Measurements from ENCODE around the gene EDRF1. TPM values are rescaled to one million over a fixed set of nuclear protein-coding genes. Genes with fewer than 3 reads are reported as not detected.

EDRF1 gene
- total RNA-seq, 1 donor from 2014 or later = 47.4 TPM

DNA sequence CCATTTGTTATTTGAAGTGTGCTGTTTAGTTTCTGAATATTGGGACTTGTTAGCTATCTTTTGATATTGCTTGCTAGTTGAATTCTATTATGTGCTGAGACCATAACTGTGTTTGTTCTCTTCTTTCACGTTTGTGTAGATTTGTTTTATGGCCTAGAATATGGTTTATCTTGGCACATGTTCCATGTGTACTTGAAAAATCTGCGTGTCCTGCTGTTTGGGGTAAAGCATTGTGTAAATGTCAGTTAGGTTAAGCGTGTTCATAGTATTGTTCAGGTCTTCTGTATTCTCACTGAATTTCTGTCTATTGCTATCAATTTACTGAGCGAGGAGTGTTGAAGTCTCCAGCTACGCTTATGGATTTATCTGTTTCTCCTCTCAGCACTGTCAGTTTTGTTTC is 36.7 kb downstream of the EDRF1 start:
- Mint-ChIP-seq H3K27ac (no peak overlapping the region), H3K36me3 (ENCODE audit: insufficient read depth) (peaks cover 39% of the 10 kb centered on the region), H3K27me3 (no peaks in the 10 kb centered on the region), H3K9me3 (ENCODE audit: low read depth) (no peaks in the 10 kb centered on the region), H3K4me3 (ENCODE audit: low read depth) (no peak overlapping the region), H3K4me1 (ENCODE audit: low read depth) (no peaks in the 10 kb centered on the region)
- no peak for DNase-seq (ENCODE audit: low spot score, unreplicated experiment)
- TF ChIP-seq, protein P1, sequence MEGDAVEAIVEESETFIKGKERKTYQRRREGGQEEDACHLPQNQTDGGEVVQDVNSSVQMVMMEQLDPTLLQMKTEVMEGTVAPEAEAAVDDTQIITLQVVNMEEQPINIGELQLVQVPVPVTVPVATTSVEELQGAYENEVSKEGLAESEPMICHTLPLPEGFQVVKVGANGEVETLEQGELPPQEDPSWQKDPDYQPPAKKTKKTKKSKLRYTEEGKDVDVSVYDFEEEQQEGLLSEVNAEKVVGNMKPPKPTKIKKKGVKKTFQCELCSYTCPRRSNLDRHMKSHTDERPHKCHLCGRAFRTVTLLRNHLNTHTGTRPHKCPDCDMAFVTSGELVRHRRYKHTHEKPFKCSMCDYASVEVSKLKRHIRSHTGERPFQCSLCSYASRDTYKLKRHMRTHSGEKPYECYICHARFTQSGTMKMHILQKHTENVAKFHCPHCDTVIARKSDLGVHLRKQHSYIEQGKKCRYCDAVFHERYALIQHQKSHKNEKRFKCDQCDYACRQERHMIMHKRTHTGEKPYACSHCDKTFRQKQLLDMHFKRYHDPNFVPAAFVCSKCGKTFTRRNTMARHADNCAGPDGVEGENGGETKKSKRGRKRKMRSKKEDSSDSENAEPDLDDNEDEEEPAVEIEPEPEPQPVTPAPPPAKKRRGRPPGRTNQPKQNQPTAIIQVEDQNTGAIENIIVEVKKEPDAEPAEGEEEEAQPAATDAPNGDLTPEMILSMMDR (IDR thresholded peaks at IDR 0.05; ENCODE audit: unreplicated experiment) = no peak

DNA sequence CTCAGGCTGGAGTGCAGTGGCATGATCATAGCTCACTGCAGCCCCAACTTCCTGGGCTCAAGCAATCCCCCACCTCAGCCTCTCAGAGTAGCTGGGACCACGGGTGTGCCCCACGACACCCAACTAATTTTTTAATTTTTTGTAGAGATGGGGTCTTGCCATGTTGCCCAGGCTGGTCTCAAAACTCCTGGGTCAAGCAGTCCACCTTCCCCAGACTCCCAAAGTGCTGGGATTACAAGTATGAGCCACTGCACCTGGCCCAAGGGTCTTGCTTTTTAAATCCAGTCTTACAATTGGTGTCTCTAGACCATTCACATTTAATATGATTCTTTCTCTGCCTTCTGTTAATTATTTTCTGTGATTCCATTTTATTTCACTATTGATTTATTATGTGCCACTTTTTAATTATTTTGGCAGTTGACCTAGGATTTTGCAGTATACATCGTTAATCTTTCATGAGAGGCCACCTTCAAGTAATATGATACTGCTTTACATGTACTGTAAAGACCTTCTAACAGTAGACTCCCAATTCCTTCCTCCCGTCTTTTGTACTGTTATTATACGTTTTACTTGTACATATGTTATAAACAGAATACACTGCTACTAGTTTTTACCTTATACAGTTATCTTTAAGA is 37.5 kb downstream of the EDRF1 start:
- Mint-ChIP-seq H3K9me3 (ENCODE audit: low read depth) (no peaks in the 10 kb centered on the region), H3K4me3 (ENCODE audit: low read depth) (no peak overlapping the region), H3K27ac (no peak overlapping the region), H3K27me3 (no peaks in the 10 kb centered on the region), H3K36me3 (ENCODE audit: insufficient read depth) (peaks cover 36% of the 10 kb centered on the region), H3K4me1 (ENCODE audit: low read depth) (peaks cover 2% of the 10 kb centered on the region)
- TF ChIP-seq, protein P1 (IDR thresholded peaks at IDR 0.05; ENCODE audit: unreplicated experiment) = no peak
- no peak for DNase-seq (ENCODE audit: low spot score, unreplicated experiment)

DNA sequence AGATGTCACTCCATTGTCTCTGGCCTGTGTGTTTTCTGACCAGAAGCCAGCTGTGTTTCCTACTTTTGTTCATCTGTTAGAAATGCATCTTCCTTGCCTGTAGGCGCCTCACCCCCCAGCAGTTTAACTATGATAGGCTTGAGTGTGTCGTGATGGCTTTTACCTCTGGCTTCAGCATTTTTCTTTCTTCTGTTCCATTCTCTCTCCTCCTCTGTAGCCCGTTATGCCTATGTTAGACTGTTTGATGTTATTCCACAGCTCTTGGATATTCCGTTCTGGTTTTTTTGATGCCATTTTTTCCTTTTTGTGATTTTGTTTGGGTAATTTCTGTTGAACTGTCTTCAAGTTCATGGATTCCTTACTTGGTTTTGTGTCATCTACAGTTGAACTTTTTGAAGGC is 38.2 kb downstream of the EDRF1 start:
- TF ChIP-seq, protein P1 (IDR thresholded peaks at IDR 0.05; ENCODE audit: unreplicated experiment) = no peak
- Mint-ChIP-seq H3K36me3 (ENCODE audit: insufficient read depth) (peaks cover 35% of the 10 kb centered on the region), H3K9me3 (ENCODE audit: low read depth) (no peaks in the 10 kb centered on the region), H3K4me3 (ENCODE audit: low read depth) (no peak overlapping the region), H3K27me3 (no peaks in the 10 kb centered on the region), H3K27ac (no peak overlapping the region), H3K4me1 (ENCODE audit: low read depth) (peaks cover 2% of the 10 kb centered on the region)
- DNase-seq (ENCODE audit: low spot score, unreplicated experiment) = no peak

DNA sequence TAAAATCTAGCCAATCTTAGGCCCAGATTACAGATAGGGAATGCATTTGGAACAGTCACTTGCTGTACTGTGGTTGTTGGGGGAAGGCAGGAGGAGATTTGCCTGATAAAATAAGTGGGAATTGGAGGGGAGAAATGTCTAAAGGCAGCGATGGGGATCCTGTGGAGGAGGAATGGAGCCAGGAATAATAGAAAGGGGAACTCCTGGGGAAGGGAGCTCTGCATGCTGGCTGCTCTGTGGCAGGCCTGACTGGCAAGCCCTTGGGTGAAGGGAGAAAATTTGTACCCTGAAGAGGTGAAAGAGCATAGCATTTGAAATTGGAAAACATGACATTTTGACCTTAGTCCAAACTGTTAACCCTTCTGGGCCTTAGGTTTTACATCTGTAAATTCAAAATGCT is 42.5 kb downstream of the EDRF1 start:
- H3K27me3 Mint-ChIP-seq = no peaks in the 10 kb centered on the region

DNA sequence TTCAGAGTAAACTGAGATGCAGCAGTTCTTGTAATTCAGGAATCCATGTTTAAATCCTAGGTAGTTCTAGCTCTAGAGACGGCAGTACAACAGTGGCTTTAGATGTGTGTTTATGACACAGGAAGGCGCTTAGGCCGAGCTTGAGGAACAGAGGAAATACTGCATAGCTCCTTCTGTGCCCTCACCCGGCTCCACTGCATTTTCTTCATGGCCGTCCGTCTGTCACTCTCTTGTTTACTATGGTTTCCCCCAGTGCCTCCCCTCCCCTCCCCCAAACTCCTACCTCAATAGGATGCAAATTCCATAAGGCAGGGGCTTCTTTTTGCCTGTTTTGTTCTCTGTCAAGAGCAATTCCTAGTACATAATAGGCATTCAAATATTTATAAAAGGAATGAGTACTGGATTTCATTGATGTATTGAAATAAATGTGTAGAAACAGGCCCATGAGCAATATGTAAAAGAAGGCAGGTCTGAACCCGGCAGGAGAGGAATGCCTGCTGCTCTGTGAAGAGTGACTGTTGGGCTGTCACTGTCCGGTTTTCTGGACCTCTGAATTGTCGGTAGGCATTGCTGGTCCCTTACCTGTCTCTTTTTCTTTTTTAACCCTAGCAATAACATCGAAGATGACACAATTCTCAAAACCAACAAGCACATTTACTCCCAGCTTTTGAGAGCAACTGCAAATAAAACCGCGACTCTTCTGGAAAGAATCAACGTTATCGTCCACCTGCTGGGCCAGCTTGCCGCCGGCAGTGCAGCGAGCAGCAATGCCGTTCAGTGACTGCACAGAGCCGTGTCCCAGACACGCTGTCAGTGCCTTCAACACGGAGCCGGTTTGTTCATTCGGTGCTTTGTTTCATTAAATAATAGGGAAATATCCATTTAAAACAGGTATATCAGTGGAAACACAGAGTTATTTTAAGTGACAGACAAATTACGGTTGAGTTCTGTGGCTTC is 43.5 kb downstream of the EDRF1 start:
- Mint-ChIP-seq H3K27me3 (no peaks in the 10 kb centered on the region), H3K4me1 (ENCODE audit: low read depth) (peaks cover 2% of the 10 kb centered on the region), H3K4me3 (ENCODE audit: low read depth) (no peak overlapping the region), H3K9me3 (ENCODE audit: low read depth) (no peaks in the 10 kb centered on the region), H3K36me3 (ENCODE audit: insufficient read depth) (peaks cover 35% of the 10 kb centered on the region), H3K27ac (no peak overlapping the region)
- DNase-seq (ENCODE audit: low spot score, unreplicated experiment) = no peak
- TF ChIP-seq, protein P1 (IDR thresholded peaks at IDR 0.05; ENCODE audit: unreplicated experiment) = no peak

More for the DNA sequence above, 42.5 kb downstream of the EDRF1 start:
- Mint-ChIP-seq H3K27ac (no peak overlapping the region), H3K36me3 (ENCODE audit: insufficient read depth) (peaks cover 38% of the 10 kb centered on the region), H3K4me1 (ENCODE audit: low read depth) (peaks cover 2% of the 10 kb centered on the region), H3K4me3 (ENCODE audit: low read depth) (no peak overlapping the region), H3K9me3 (ENCODE audit: low read depth) (no peaks in the 10 kb centered on the region)
- DNase-seq (ENCODE audit: low spot score, unreplicated experiment) = no peak
- TF ChIP-seq, protein P1 (IDR thresholded peaks at IDR 0.05; ENCODE audit: unreplicated experiment) = no peak
